ENCODE measurements around the gene MUC5B.

DNA sequence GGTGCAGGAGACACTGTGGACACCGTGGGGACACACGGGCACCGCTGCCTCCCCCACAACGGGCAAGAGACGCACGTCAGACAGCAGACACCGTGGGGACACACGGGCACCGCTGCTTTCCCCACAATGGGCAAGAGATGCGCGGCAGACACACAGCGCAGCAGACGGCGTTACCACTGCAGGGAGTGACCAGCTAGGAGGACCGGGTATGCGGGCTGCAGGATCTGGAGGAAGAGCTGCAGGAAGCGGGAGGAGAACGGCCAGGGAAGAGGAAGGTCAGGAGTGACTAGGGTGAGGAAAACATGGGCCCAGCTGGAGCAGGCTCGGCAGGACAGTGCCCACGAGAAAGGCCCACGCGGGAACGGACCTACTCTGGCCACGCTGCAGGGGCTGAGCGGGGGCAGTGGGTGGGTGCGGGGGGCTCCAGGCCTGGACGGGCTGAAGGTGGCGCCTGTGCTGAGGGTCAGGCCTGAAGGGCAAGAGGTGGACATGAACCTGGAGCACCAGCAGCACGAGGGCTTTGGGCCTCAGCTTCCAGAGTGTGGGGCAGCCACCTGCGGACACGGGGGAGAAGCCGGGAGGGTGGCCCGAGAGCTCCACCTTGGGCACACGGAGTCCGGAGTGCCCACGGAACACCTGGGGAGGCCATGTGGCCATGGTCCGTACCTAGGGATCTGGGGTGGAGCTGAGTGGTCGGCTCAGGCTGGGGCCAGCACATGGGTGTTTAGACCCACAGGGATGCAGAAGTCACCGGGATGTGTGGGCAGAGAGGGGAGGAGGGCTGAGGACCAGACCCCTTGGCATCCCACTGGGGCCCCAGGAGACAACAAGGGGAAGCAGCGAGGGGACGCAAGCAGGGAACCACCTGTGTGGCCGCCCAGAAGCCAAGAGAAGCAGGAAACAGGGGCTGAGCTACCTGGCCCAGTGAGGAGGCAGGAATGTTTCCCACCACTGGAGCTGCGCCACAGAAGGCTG lies 70.1 kb downstream of the MUC5B start:
- TF ChIP-seq, protein P1, sequence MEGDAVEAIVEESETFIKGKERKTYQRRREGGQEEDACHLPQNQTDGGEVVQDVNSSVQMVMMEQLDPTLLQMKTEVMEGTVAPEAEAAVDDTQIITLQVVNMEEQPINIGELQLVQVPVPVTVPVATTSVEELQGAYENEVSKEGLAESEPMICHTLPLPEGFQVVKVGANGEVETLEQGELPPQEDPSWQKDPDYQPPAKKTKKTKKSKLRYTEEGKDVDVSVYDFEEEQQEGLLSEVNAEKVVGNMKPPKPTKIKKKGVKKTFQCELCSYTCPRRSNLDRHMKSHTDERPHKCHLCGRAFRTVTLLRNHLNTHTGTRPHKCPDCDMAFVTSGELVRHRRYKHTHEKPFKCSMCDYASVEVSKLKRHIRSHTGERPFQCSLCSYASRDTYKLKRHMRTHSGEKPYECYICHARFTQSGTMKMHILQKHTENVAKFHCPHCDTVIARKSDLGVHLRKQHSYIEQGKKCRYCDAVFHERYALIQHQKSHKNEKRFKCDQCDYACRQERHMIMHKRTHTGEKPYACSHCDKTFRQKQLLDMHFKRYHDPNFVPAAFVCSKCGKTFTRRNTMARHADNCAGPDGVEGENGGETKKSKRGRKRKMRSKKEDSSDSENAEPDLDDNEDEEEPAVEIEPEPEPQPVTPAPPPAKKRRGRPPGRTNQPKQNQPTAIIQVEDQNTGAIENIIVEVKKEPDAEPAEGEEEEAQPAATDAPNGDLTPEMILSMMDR (conservative IDR thresholded peaks at IDR 0.05): no peak
- TF ChIP-seq EZH2 (IDR thresholded peaks at IDR 0.05; ENCODE audit: low read depth): no peak

Measured in PC-9 (cell line).